ENCODE results near the gene NXN. TPM values are rescaled to one million over a fixed set of nuclear protein-coding genes. Genes with fewer than 3 reads are reported as not detected.
"Not testable (repeated sequence)": the region's sequence is repeated elsewhere in the genome, so short reads cannot be mapped to it uniquely, and the experiment has no call there.

NXN gene
- total RNA-seq, 3 donors from 2014 or later: 5.3 to 98.1 (median 9.7) TPM

- DNase-seq: no peak
- Histone ChIP-seq H3K36me3 (ENCODE audit: low read depth) (peaks cover 5% of the 10 kb centered on the region), H3K4me3 (no peak overlapping the region), H3K4me1 (ENCODE audit: low read depth) (no peaks in the 10 kb centered on the region), H3K9me3 (no peaks in the 10 kb centered on the region)
- TF ChIP-seq CTCF (IDR thresholded peaks at IDR 0.05): no peak
- intact Hi-C loops (cut with DNase I, micrococcal nuclease): no loop called here
- ATAC-seq: no peak
Measured at GRCh38 chr17:789160-789840, 190.3 kb downstream of the NXN start.

- DNase-seq: no peak
- Histone ChIP-seq H3K36me3 (ENCODE audit: low read depth) (peaks cover 5% of the 10 kb centered on the region), H3K4me1 (ENCODE audit: low read depth) (no peaks in the 10 kb centered on the region), H3K4me3 (no peak overlapping the region), H3K9me3 (no peaks in the 10 kb centered on the region)
- ATAC-seq: no peak
- intact Hi-C loops (cut with DNase I, micrococcal nuclease): no loop called here
- TF ChIP-seq CTCF (IDR thresholded peaks at IDR 0.05): no peak
Measured at GRCh38 chr17:788551-788950, 191.0 kb downstream of the NXN start.

GRCh38 chr17:787641-788221 is 191.8 kb downstream of the NXN start:
- ATAC-seq (no peak), DNase-seq (no peak)
- no peak overlapping the region for H3K4me3 ChIP-seq
- H3K9me3 ChIP-seq: no peaks in the 10 kb centered on the region
- no peak for TF ChIP-seq CTCF (IDR thresholded peaks at IDR 0.05)
- intact Hi-C loops (cut with DNase I, micrococcal nuclease): no loop called here
- peaks cover 5% of the 10 kb centered on the region for H3K36me3 ChIP-seq (ENCODE audit: low read depth)
- H3K4me1 ChIP-seq (ENCODE audit: low read depth): peaks cover 6% of the 10 kb centered on the region

DNA sequence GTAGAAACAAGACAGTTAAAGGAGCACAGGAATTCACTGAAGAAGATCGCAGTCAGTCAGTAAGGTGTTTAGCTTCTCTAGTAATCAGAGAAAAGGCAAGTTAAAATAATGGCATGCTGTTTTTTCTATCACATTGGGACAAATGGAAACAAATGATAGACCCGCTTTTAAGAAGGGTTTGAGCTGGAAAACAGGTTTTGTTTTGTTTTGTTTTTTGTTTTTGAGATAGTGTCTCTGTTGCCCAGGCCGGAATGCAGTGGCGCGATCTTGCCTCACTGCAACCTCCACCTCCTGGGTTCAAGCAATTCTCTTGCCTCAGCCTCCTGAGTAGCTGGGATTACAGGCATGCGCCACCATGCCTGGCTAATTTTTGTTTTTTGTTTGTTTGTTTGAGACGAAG is 193.7 kb downstream of the NXN start:
- H3K9me3 ChIP-seq; H3K36me3 ChIP-seq (ENCODE audit: low read depth); DNase-seq; H3K4me3 ChIP-seq; intact Hi-C loops (cut with DNase I, micrococcal nuclease); ATAC-seq: not testable (repeated sequence)
- H3K4me1 ChIP-seq (ENCODE audit: low read depth): peaks cover 12% of the 10 kb centered on the region

DNA sequence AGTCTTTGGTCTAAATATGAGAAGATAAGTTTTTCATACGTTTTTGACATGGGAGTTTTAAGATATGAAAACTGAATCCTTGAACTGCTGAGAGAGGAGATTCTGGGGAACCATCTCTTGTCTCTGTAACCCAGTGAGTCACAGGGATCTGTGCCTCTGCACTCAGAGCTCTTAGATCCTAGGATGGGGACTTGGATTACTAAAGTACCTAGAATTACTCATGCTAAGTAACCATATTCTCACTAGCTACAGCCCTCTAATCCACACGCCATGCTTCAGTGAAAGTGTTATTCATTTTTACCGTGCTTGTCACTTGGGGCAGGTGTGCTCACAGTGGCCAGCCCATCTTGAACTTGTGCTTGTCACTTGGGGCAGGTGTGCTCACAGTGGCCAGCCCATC is 195.4 kb downstream of the NXN start:
- no peak for ATAC-seq
- TF ChIP-seq CTCF (IDR thresholded peaks at IDR 0.05): no peak
- no peaks in the 10 kb centered on the region for H3K9me3 ChIP-seq
- H3K4me1 ChIP-seq (ENCODE audit: low read depth): peaks cover 13% of the 10 kb centered on the region
- intact Hi-C loops (cut with DNase I, micrococcal nuclease): no loop called here
- no peak for DNase-seq
- H3K36me3 ChIP-seq (ENCODE audit: low read depth): no peaks in the 10 kb centered on the region
- H3K4me3 ChIP-seq: no peak overlapping the region

GRCh38 chr17:781805-782731 is 197.5 kb downstream of the NXN start, which contains the start of the genes GLOD4 and MRM3:
Gene GLOD4, minus strand, starts transcription at chr17:782280. Its CDS starts 25 bp downstream, at chr17:782255.
Gene MRM3, plus strand, starts transcription at chr17:782353. Its CDS starts 26 bp downstream, at chr17:782379.
- DNase-seq (peak; percentile 94 to 97 (median 95)), ATAC-seq (peak; percentile 99)
- Histone ChIP-seq H3K4me3 (peak within 1 kb of the TSS; percentile 67), H3K9me3 (no peaks in the 10 kb centered on the region), H3K36me3 (ENCODE audit: low read depth) (no peaks in the 10 kb centered on the region), H3K4me1 (ENCODE audit: low read depth) (peaks cover 13% of the 10 kb centered on the region)
- intact Hi-C loops (cut with DNase I, micrococcal nuclease): no loop called here
- TF ChIP-seq CTCF (IDR thresholded peaks at IDR 0.05): no peak
